Activated CD4-positive, CD25-positive, alpha-beta regulatory T cell treated with anti-CD3 and anti-CD28 coated beads, Interleukin-2, amount 50 U/mL, for 16 hours (primary cell): ENCODE data around the gene SMYD5.

Experiments used
- DNase-seq: peaks from one replicate; pipeline ENCODE4 v3.0.0-alpha.2; 2020; ENCODE audit warnings: low read depth, low spot score

SMYD5 gene

DNA sequence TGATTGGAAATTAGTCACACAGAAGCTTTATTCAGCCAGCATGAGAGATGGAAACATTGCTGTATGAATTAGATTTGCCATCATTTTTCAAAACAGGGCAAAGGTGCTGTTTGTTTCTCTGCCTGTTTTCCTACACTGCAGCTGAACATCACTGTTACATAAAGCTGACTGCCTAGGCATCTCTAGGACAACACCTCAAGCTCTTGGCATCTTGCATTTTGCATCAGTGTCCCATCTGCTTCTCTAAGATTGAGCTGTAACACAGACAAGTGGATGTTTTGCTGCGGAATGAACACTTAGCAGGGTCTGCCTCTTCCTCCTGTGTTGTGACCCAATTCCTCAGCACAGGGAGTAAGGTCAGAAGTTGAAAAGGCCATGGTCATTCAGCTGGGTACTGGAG, 24.9 kb downstream of the SMYD5 start:
- no peak for DNase-seq

DNA sequence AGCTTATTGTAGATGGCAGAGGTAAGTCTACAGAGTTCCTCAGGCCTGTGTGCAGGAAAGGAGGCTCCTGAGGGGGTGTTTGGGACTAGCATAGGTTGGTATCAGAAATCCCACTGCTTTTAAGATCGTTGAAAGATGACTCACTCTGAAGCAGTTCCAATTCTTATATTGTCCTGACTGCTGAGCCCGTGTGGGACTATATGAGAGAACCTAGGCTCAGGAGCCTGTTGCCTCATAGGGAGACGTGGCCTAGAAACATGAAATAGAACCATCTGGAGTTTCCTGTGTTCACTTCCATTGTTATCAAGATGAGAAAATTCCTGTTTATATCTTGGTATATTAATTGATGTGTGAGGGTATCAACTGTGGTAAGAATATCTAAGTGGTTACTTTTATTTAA, 25.7 kb downstream of the SMYD5 start:
- DNase-seq: no peak

DNA sequence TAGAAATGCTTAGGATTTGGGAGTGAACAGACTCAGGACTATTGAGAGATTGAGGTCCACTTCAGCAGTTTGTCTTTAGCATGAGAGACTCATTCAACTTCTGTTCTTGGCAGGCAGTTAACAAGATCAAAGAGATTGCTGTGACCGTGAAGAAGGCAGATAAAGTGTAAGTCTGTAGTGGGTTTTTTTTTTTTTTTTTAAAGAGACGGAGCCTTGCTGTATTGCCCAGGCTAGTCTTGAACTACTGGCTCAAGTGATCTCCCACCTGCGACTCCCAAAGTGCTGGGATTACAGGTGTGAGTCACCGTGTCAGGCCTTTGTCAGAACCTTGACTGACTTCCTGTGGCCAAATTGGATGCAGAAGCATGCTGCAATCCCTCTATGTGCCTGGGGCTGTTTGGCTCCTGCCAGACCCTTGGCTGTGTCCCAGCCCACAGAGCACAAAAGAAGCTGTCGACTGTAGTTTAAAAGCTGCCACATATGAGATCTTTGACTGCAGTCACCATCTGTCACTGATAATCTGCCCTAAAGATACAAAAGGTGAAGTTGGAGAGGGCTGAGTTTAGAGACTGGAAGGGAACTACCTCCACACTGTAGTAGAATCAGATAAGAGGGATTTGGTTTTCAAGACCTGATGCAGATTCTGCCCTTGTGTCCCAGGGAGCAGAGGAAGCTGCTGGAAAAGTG, 30.0 kb downstream of the SMYD5 start:
- no peak for DNase-seq

DNA sequence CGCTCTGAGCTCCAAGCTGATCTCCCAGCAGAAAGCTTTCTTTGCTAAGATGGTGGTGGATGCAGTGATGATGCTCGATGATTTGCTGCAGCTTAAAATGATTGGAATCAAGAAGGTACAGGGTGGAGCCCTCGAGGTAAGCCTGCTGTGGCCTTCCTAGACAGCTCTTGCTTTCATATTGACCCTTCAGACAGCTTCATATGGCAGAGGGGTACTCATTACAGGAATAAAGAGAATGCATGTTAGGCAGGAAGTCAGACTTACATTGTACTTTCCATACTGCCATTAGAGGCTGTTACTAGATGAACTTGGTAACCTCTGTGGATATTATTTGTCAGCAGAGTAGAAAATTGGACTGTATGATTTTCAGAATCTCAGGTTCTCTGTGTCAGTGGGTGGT, 30.5 kb downstream of the SMYD5 start:
- DNase-seq: no peak

DNA sequence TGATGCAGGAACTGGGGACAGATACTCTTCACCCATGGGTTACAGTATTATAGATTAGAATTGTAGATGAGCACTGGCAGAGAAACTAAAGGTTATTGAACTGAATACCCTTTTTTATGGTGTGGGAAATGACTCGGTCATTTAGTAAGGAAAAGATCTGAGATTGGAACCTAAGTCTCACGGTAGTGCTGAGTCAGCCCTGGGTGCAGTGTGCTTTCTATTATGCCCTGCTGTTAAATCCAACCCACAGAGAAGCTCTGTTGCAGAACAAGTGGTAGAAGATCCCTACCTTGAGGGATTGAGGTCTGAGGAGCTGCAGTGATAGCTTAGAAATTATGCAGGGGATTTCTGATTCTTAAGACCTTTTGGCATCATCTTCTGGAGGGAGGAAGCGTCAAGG, 32.8 kb downstream of the SMYD5 start:
- DNase-seq: no peak

DNA sequence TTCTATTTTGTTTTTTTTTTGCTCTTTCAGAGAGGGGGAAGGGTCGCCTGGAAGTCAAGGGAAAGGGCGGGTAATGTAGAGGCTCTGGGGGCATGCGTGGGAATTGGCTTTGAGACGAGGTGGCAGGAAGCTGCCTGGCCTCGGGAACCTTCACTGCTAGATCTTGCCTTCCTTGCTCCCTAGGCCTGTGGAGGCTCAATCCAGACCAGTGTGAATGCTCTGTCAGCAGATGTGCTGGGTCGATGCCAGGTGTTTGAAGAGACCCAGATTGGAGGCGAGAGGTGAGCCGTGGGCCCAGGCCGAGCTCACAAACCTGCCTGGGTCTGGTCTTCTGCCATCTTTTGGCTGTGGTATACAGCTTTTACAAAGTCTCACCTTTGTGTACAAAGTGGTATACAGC, 35.6 kb downstream of the SMYD5 start:
- no peak for DNase-seq

DNA sequence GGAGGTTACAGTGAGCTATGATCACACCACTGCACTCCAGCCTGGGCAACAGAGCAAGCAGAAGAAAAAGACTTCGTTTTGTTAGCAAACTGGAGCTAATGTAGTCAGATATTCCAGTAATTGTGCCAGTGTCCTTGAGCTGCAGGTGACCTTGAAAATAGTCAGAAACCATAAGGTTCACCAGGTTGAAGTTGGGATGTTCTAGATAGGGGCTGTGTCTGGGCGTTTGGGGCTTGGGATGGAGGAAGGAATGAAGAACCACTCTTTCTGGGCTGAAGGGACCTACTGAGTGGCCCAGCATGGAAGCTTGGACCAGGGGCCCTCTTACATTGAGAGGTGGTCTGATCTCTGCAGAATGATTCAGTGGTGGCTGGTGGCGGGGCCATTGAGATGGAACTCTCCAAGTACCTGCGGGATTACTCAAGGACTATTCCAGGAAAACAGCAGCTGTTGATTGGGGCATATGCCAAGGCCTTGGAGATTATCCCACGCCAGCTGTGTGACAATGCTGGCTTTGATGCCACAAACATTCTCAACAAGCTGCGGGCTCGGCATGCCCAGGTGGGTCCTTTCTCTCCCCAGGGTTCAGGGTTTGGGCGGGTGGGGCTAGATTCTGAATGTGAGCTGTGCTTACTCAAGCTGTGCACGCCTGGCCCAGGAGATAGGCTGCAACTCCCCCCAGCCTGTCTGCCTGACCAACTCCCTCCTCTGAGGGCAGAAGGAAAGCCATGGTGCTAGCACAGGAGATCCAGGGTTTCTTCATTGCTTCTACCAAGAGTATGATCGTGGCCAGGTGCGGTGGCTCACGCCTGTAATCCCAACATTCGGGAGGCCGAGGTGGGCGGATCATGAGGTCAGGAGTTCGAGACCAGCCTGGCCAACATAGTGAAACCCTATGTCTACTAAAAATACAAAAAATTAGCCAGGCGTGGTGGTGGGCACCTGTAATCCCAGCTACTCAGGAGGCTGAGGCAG, 37.1 kb downstream of the SMYD5 start:
- DNase-seq: no peak

DNA sequence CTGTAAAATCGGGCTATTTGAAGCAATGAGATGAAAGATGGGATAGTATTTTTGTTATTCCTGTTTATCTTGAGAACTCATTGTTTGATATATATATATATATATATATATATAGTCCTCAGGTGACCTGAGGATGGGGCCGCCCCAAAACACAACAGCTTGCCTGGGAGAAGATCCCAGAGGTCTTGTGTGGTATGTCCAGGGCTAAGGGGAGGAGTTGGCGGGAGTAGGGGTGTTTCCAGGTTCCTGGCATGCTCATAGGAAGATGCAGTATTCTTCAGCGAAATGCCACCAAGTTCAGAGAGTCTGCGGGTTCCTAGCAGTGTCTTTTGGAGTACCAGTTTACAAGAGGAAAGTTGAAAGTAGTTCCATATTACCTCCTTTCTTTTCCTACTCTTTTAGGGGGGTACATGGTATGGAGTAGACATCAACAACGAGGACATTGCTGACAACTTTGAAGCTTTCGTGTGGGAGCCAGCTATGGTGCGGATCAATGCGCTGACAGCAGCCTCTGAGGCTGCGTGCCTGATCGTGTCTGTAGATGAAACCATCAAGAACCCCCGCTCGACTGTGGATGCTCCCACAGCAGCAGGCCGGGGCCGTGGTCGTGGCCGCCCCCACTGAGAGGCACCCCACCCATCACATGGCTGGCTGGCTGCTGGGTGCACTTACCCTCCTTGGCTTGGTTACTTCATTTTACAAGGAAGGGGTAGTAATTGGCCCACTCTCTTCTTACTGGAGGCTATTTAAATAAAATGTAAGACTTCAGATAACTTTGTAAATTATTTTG, 38.4 kb downstream of the SMYD5 start:
- DNase-seq: no peak

DNA sequence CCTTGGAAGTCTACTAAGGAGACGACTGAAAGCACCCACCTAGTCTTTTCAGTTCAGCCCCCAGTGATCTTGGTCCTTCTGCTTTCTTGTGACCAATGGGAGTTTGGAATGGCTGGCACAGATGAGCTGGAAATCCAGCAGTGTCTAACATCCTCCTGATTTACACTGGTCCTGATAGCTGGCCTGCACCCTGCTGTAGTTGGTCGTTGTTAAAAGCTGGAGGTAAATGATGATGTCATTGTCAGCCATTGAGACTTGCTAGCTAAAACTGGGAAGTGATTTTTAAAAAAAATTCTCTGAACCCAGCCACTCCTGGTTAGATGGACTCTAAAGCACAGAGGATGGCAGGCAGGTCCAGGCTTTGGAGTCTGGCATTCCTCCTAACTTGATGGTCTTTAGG, 39.4 kb downstream of the SMYD5 start:
- no peak for DNase-seq

DNA sequence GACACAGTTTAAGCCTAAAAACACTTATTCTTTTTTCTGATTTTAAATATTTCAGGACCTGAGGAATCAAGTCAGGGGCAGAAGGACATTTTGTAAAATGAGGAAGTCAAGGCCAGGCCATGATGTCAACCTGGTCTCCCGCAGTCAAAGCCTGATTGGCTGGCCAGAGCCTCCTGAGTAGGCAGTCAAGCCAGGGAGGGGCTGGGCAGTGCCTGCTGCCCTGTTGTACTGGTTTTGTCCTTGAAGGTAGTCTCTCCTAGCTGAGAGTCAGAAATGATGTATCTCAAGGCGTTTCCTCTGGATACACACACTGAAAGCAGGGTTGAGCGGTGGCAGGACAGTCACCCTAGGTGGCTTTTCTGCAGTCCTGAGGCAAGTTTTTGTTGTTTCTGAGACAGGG, 39.9 kb downstream of the SMYD5 start:
- no peak for DNase-seq

DNA sequence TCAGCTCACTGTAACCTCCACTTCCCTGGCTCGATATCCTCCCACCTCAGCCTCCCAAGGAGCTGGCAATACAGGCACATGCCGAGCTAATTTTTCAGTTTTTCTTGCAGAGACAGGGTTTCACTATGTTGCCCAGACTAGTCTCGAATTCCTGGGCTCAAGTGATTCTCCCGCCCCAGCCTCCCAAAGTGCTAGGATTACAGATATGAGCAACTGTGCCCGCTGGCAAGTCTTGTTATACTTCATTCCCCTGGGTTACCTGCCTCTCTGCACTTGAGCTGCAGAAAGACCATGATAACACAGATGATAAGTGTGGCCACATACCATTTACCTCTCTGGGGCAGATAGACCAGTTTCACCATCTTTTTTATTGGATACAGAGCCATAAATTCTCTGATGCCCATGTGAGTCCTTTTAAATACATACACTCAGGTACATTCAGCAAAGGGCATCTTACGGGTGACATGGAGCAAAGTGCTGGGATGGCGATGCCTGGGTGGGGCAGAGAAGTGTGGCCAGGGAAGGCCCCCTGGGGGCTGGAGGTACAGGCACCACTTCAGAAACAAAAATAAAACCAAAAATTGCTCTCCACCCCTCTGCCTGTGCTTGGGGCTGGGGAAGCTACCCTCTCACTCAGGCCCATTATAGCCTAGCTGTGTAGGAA, 40.4 kb downstream of the SMYD5 start:
- no peak for DNase-seq

DNA sequence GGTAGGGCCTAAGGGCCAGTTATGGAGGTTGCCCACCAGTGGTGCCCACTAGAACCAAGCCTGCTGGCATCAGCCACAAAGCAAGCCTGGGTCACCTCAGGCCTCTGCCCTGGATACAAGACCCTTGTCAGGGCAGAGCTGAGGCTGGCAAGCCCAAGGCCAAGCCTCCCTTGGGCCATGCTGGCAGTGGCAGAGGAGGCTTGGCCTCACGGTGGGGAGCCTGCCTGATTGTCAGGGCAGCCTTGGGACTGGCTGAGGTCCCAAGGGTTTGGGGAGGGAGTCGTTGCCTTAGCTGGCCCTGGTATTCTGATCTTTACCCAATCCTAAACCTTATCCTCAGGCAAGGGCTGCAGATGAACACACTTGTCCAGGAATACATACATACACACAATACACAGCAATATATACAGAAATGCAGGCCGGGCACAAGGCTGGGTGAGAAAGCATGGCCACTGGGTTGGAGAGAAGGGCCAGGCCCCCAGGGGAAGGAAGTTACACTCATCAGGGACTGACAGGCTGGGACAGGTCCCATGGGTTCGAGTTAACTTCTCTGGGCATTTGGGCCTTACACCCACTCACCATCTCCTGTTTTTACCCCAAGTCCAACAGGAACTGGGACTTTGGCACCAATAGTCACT, 41.1 kb downstream of the SMYD5 start:
- DNase-seq: no peak

DNA sequence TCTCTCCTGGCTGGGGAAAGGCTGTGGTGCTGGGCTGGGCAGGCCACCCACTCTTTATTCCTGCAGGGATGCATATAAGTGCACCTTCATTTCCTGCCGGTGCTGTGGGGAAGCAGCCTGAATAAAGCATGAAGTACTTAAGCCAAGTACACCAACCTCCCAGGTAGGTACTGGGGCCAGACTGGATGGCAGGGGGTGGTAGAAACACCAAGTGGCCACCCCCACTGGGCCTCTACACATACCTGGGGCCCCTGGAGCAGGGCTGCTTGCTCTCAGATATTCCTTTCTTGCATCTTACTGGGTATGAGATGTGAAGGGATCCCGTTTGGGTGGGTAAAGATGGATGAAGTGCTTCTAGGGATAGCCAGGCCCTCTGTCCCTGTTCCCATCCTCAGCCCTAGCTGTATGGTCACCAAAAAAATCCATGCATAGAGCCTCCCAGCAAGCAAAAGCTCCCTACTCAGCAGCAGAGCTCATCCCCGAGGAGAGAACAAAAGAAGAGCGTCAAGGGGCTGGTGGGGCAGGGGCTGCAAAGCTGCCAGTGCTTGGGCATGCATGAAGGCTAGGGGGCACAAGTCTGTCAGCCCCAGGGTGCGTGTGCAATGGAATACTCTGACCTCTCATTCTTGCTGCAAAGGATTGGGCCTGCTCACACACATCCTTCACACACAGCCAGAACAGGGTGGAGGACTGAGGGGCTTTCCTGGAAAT, 42.0 kb downstream of the SMYD5 start:
- DNase-seq: no peak

DNA sequence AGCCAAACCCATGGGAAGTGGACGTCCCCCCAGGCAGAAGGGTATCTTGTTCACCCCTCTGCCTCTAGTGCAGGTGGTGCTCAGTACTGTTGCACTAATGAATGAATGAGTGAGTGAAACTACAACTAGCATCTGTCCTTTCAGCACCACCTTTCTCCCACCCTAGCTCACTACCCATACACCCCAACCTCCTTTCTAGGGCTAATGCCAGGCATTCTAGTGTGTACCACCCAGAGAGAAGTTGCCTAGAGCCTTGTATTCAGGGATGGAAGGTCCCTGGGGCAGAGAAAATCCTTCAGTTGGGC, 42.5 kb downstream of the SMYD5 start:
- no peak for DNase-seq

DNA sequence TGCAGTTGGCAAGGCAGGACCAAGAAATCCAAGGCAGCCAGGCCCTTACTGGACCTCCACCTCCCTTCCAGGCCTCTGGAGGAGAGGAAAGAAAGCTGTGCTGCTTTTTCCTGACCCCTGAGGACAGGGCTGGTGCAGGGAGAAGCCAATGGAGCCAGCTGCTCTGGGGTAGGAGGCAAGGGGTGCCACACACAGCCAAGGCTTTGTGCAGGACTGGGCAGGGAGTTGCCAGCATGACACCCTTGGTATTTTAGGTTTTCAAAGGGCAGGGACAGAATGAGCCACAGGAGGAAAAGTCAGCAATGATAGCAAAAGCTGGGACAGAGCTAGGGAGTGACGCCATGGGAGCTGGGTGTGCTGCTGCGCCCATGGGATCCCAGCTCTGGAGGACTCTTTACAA, 43.0 kb downstream of the SMYD5 start:
- DNase-seq: no peak

DNA sequence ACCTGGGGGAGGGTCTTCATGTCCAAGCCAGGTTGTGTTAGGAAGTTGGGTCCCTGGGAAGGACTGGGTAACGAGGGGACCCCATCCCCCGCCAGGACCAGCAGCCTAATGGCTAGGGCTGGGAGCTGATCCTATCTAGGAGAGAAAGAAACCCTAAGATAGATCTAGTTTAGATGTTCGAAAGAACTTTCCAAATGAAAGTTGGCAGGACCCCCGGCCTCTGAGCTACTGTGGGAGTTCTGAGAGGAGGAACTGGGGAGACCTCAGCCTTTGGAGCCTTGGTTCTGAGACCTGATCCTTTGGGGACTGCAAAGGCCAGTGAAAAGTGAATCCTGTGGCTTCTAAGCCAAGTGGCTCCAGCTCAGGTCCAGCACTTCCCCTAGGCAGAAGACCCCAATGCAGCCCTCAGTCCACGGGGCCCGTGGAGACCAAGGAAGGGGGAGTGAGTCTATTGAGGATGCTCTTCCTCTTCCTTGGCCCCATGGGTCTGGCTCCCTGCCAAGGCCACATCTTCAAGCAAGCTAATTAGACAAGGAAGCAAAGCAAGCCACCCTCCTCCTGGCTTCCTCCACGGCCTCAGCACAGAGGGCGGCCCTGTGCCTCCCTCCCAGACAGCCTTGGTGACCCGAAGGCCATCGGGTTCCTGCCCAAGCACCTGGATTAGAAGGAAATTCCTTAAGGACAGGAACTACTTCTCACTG, 43.5 kb downstream of the SMYD5 start:
- no peak for DNase-seq

DNA sequence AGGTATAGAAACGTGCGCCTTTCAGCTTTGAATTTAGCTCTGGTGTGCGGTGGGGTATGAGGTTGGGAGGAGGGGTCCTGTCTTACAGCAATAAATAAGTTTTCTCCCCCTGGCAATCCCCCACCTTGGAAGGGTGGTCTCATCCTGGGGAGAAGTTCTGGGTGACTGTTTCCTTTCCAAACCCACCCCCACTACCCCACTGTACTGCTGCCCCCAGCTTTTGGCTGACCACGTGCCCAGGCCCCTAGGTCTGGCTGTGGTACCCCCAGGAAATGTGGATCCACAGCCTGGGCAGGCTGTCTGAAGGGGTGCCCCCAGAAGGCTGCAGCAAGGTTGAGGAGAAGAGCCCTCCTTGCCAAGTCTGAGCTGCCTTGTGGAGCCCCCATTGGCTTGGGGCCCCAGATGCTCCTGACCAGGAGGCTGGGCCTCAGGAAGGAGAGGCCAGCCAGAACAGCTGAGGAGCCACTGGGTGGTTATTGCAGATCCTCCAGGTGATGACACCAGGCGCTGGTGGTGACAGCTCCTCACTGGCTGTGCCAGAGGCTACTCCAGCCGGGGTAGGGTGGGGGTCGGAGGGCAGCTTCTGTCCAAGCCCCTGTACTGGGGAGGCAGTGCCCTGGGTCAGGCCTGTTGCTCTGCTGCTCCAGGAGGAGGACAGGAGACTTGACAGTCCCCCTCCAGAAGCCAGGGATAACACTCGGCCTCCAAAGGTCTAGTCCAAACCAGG, 44.3 kb downstream of the SMYD5 start:
- no peak for DNase-seq

DNA sequence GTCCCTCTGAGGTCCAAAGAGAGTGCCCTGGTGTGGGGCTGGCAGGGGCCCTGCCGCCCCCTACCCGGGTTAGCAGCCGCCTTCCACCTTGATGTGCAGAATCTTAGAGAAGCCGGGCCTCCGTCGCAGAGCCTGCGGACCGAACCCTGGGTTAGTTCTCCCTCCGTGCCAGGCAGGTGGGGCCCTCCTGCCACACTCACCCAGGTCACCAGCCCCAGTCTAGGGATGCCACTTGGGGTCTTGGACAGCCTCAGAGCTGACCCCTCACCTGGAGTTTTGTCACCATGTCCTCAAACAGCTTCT, 44.8 kb downstream of the SMYD5 start:
- DNase-seq: no peak

DNA sequence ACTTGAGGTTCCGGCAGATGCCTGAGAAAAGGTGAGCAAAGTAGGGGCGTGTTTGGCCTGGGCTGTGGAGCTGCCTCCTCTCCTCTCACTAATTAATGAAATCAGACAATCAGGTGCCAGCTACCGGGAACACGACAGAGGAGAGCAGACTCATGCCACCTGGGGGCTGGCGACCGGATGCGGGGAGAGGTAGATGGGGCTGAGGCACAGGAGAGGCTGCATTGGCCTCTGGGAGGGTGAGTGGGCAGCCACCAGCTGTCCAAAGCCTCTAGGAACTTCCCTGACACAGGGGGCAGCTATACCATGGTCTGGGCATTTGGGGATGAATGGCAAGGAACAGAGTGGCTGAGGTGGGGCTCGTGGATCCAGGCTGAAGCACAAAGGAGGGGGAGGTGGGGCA, 45.2 kb downstream of the SMYD5 start:
- DNase-seq: no peak
